ENCODE data around the gene IL6ST. TPM values are rescaled to one million over a fixed set of nuclear protein-coding genes. Genes with fewer than 3 reads are reported as not detected.

Gene IL6ST
- total RNA-seq, 4 donors from 2014 or later = 88.8 to 179 (median 116) TPM

GRCh38 chr5:55920784-55921183, 74.0 kb downstream of the IL6ST start:
- Histone ChIP-seq H3K4me1 (no peaks in the 10 kb centered on the region), H3K9me3 (no peaks in the 10 kb centered on the region), H3K27ac (no peak overlapping the region), H3K4me3 (no peak overlapping the region), H3K27me3 (no peaks in the 10 kb centered on the region), H3K36me3 (no peaks in the 10 kb centered on the region)
- TF ChIP-seq POLR2A (IDR thresholded peaks at IDR 0.05) (no peak), CTCF (IDR thresholded peaks at IDR 0.05) (no peak)
- no peak for DNase-seq

- H3K4me3 ChIP-seq = no peak overlapping the region
- no peaks in the 10 kb centered on the region for H3K36me3 ChIP-seq
- H3K27ac ChIP-seq = no peak overlapping the region
- DNase-seq = no peak
- TF ChIP-seq CTCF (IDR thresholded peaks at IDR 0.05) = no peak
- no peak for TF ChIP-seq POLR2A (IDR thresholded peaks at IDR 0.05)
- no peaks in the 10 kb centered on the region for H3K27me3 ChIP-seq
- H3K9me3 ChIP-seq = no peaks in the 10 kb centered on the region
- H3K4me1 ChIP-seq = no peaks in the 10 kb centered on the region
Measured at GRCh38 chr5:55919625-55920024, 75.1 kb downstream of the IL6ST start.

- Histone ChIP-seq H3K36me3 (no peaks in the 10 kb centered on the region), H3K4me3 (no peak overlapping the region), H3K27ac (no peak overlapping the region), H3K27me3 (no peaks in the 10 kb centered on the region), H3K4me1 (no peaks in the 10 kb centered on the region), H3K9me3 (no peaks in the 10 kb centered on the region)
- TF ChIP-seq CTCF (IDR thresholded peaks at IDR 0.05) = no peak
- TF ChIP-seq POLR2A (IDR thresholded peaks at IDR 0.05) = no peak
- DNase-seq = no peak
Measured at GRCh38 chr5:55918087-55919035, 76.4 kb downstream of the IL6ST start.

- Histone ChIP-seq H3K36me3 (no peaks in the 10 kb centered on the region), H3K4me1 (no peaks in the 10 kb centered on the region), H3K9me3 (no peaks in the 10 kb centered on the region), H3K27ac (no peak overlapping the region), H3K27me3 (no peaks in the 10 kb centered on the region), H3K4me3 (no peak overlapping the region)
- no peak for DNase-seq
- TF ChIP-seq POLR2A (IDR thresholded peaks at IDR 0.05) (no peak), CTCF (IDR thresholded peaks at IDR 0.05) (no peak)
Measured at GRCh38 chr5:55917402-55918086, 77.2 kb downstream of the IL6ST start.

GRCh38 chr5:55916986-55917385, 77.8 kb downstream of the IL6ST start:
- H3K27ac ChIP-seq = no peak overlapping the region
- H3K4me3 ChIP-seq = no peak overlapping the region
- DNase-seq = no peak
- H3K4me1 ChIP-seq = no peaks in the 10 kb centered on the region
- no peaks in the 10 kb centered on the region for H3K27me3 ChIP-seq
- no peaks in the 10 kb centered on the region for H3K36me3 ChIP-seq
- no peaks in the 10 kb centered on the region for H3K9me3 ChIP-seq
- TF ChIP-seq POLR2A (IDR thresholded peaks at IDR 0.05) (no peak), CTCF (IDR thresholded peaks at IDR 0.05) (no peak)

Measured in Peyer's patch (tissue), 4 donors.